KOPT-K1 (cell line): Measurements from ENCODE around the gene ATP10A.

Experiments used
- H3K27ac ChIP-seq: fragments of 200-600 bp; sonication (generic); 2 replicates; pipeline ENCODE4 v1.5.1; 2016; ENCODE audit warnings: antibody characterized with exemption, mild to moderate bottlenecking, low read depth, low read length; ENCODE audit not compliant: poor library complexity, severe bottlenecking
- H3K36me3 ChIP-seq: fragments of 200-600 bp; sonication (generic); 2 replicates; pipeline ENCODE4 v1.5.1; 2017; ENCODE audit warnings: antibody characterized with exemption, mild to moderate bottlenecking, low read length, moderate library complexity; ENCODE audit not compliant: insufficient read depth
- H3K9me3 ChIP-seq: fragments of 200-600 bp; sonication (generic); 2 replicates; pipeline ENCODE4 v1.5.1; 2017; ENCODE audit warnings: antibody characterized with exemption, low read length, mild to moderate bottlenecking; ENCODE audit not compliant: insufficient read depth, poor library complexity, severe bottlenecking

ATP10A gene

DNA sequence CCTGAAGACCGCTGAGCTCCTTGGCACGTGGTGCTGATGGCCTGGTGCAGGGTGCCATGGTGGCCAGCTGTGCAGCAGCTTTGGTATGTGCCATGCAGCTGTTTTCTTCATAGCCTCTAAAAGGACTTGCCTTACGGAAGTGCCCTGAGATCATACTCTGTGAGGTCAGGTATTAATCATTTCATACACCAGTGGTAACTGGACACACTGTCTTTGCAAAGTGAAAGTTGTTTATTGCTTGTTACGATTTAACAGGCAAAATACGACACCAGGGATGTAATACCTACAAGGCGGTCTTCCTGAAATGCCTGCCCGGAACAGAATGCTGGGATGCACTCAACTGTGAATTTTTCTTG, 184.6 kb downstream of the ATP10A start:
- Histone ChIP-seq H3K9me3 (no peaks in the 10 kb centered on the region), H3K27ac (no peak overlapping the region), H3K36me3 (peaks cover 13% of the 10 kb centered on the region; the same call in 1 of the 2 replicates)

DNA sequence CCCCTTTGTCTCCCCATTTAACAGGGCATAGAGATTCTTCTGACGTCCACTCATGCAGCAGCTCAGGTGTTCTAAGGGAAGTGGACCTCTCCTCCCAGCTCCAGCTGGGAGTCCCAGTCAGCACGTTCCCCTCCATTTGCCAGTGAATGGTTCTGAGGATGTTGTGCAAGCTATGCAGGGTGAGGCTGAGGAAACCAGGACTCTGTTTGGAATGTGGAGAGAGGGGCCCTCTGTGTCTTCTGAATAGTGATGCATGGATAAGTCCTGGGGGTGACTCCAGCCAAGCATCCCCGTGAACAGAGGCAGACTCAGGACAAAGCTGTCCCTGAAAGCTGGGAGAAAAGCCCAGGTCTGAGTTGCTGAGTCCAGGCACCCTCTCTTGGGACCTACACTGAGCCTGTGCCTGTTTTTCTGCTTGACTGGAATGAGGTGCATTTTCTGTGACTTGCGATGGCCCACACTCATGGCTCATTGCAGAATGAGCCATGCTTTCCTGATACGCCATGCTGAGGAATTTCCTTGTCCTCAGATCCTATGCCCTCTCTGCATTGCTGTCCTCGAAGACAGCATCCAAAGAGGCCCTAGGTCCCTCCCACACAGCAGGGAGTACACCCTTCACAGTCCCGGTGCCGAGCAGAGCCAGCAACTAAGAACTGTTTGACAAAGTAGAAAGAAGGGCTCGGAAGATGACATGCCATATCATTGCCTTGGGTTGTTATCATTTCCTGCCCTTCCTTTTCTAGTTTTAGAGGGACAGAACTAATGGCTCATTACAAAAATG, 185.2 kb downstream of the ATP10A start:
- Histone ChIP-seq H3K27ac (no peak overlapping the region), H3K36me3 (peaks cover 13% of the 10 kb centered on the region; the same call in 1 of the 2 replicates), H3K9me3 (no peaks in the 10 kb centered on the region)

GRCh38 chr15:25676070-25676469, 187.1 kb downstream of the ATP10A start:
- H3K9me3 ChIP-seq: no peaks in the 10 kb centered on the region
- peaks cover 13% of the 10 kb centered on the region; the same call in 1 of the 2 replicates for H3K36me3 ChIP-seq
- no peak overlapping the region for H3K27ac ChIP-seq

DNA sequence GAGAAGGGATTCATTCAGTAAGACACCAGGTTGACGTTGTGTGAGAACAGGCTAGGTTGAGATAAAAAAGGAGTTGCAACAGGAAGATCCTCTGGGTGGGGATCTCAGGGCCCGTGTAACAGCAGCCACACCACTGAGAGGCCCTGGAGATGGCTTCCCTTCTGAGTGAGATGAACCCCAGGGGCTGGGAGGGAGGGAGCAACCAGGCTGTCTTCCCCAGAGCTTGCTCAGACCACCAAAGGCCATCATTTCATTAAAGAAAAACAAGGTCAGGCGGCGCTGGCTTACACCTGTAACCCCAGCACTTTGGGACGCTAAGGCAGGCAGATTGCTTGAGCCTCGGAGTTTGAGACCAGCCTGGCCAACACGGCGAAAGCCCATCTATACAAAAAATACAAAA, 187.7 kb downstream of the ATP10A start:
- Histone ChIP-seq H3K36me3 (peaks cover 13% of the 10 kb centered on the region; the same call in 1 of the 2 replicates), H3K27ac (no peak overlapping the region), H3K9me3 (no peaks in the 10 kb centered on the region)

- Histone ChIP-seq H3K9me3 (no peaks in the 10 kb centered on the region), H3K27ac (no peak overlapping the region), H3K36me3 (peaks cover 8% of the 10 kb centered on the region; the same call in 1 of the 2 replicates)
Observed at GRCh38 chr15:25674913-25675312, 188.2 kb downstream of the ATP10A start.

DNA sequence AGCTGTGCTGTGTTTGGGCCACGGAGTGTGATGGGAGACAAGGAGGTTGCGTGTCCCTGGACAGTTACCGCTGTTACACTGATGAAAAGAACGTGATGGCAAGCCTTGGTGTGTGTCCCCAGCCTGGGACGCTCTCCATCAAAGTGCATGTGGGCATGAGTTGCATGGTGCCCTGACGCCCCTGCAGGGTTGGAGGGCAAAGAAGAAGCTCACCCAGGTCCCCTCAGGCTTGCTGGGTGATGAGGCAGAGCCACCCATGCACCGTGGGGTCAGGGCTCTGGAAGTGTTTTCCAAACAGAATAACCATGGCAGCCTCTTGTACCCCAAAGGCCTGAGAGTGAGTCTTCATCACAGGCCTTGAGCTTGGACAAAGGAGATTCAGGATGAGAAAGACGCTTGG, 189.2 kb downstream of the ATP10A start:
- H3K9me3 ChIP-seq: no peaks in the 10 kb centered on the region
- H3K27ac ChIP-seq: no peak overlapping the region
- no peaks in the 10 kb centered on the region; the same call in 1 of the 2 replicates for H3K36me3 ChIP-seq

- Histone ChIP-seq H3K36me3 (no peaks in the 10 kb centered on the region; the same call in 1 of the 2 replicates), H3K27ac (no peak overlapping the region), H3K9me3 (no peaks in the 10 kb centered on the region)
Observed at GRCh38 chr15:25673351-25673750, 189.8 kb downstream of the ATP10A start.

DNA sequence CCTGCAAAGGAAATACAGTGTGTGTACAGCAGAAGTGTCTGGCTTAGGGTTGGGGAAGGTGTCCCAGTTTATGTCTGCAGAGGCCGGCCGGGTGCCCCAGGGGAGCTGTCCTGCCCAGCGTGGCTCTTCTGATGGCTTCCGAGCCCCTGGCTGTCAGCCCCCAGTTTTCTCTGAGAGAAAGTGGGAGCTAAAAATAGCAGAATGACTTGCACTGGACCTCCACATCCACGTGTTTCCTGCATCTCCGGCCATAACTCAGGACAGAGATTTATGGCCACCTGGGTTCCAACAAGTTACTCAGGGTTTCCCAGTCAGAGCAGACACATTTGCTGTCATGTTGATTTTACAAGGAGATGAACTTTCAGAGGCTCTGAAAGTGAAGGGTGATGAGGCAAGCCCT, 192.0 kb downstream of the ATP10A start:
- Histone ChIP-seq H3K27ac (no peak overlapping the region), H3K9me3 (no peaks in the 10 kb centered on the region), H3K36me3 (no peaks in the 10 kb centered on the region)

GRCh38 chr15:25670621-25671020, 192.5 kb downstream of the ATP10A start:
- H3K27ac ChIP-seq: no peak overlapping the region
- no peaks in the 10 kb centered on the region for H3K9me3 ChIP-seq
- H3K36me3 ChIP-seq: no peaks in the 10 kb centered on the region

- H3K36me3 ChIP-seq: no peaks in the 10 kb centered on the region
- H3K9me3 ChIP-seq: no peaks in the 10 kb centered on the region
- no peak overlapping the region for H3K27ac ChIP-seq
Observed at GRCh38 chr15:25670025-25670554, 193.0 kb downstream of the ATP10A start.

DNA sequence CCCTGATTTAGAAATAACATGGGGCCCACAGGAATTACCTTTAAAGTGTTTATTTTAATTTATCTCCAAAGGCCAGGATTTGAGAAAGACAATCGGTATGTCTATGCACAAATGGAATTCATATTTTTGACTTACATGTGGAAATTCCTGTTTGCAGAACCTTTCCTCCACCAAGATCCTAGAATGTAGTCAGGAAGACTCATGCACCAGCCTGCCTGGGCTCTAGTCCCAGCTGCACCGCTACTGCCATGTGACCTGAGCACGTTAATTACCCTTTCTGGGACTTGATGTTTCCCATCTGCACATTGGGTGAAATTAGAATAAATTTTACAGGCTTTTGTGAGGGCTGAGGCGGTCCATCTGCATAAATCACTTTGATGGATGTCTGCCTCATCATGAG, 194.2 kb downstream of the ATP10A start:
- Histone ChIP-seq H3K27ac (no peak overlapping the region), H3K9me3 (no peaks in the 10 kb centered on the region), H3K36me3 (no peaks in the 10 kb centered on the region)

- H3K36me3 ChIP-seq: no peaks in the 10 kb centered on the region
- H3K9me3 ChIP-seq: no peaks in the 10 kb centered on the region
- no peak overlapping the region for H3K27ac ChIP-seq
Observed at GRCh38 chr15:25668236-25668795, 194.8 kb downstream of the ATP10A start.

DNA sequence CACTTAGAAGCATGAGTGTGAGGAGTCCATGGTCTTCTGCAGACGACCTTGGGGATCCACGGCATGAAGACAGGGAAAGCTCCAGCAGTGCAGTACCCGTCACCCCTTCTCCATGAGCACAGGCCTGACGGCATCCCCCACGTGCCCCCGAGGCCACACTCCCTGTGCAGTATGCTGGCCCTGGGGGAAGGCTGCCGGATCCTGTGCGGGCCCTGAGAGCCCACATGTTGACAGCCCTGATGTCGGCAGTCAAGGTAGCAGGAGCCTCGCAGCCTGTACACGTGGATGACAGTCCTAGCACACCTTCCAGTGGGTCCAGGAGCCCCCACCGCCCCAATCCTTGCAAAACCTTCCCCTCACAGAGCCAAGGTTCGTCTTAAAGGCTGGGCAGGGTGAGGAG, 195.3 kb downstream of the ATP10A start:
- H3K36me3 ChIP-seq: no peaks in the 10 kb centered on the region
- no peaks in the 10 kb centered on the region for H3K9me3 ChIP-seq
- H3K27ac ChIP-seq: no peak overlapping the region

DNA sequence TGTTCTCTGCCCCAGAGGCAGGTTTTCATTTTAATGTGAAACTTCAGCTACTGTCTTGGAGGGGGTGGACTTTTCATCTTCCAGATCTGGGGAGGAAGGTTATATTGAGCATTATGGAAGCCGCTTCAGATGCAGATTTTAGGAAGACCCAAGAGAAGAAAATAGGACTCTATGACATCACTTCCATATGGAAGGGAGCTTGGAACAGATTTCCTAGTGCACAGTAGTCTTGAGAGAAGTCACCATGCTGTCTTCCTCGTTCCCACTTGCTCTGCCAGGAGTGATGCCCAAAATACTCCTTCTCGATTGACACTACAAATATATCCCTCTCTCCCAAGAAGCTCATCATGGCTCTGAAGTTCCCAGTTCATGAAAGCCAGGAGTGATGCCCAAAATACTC, 197.2 kb downstream of the ATP10A start:
- no peaks in the 10 kb centered on the region for H3K9me3 ChIP-seq
- H3K36me3 ChIP-seq: no peaks in the 10 kb centered on the region
- no peak overlapping the region for H3K27ac ChIP-seq

DNA sequence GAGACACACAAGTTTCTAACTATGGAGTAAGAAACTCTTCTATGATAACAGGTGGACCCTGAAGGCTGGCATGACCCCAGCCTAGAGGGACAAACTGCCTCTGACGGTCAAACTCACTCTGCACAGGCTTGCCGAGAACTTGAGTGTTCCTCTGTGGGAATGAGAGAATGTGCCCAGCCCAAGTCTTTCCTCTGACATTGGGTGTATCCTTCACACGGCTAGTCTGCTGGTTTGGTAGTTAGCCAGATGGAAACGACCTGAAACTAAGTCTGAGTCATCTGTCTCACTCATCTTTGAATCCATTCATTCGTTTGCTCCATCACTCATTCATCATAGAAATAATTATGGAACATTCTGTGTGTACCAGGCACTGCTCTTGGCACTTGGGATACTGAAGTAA, 198.4 kb downstream of the ATP10A start:
- Histone ChIP-seq H3K27ac (no peak overlapping the region), H3K36me3 (no peaks in the 10 kb centered on the region), H3K9me3 (no peaks in the 10 kb centered on the region)

DNA sequence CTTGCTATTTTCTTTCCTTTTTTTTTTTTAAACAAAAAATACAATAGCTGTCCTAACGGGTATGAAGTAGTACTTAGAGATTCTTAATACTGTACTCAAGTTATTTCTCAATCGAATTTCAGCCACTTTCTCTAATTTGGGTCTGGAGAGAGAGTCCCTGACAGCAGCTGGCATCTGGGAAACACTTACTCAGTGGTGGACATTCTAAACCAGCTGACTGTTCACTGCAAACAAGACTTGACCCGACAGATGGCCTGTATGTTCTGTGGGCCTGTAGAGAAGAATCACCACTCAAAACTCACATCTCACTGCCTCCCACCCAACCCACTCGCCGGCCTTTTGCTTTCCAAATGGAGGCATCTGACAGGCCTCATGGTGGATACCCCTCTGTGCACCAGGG, 199.6 kb downstream of the ATP10A start:
- Histone ChIP-seq H3K36me3 (no peaks in the 10 kb centered on the region), H3K27ac (no peak overlapping the region)

More for the DNA sequence above, 199.6 kb downstream of the ATP10A start:
- H3K9me3 ChIP-seq: no peaks in the 10 kb centered on the region
